Measurements from ENCODE around the gene MYO1F. TPM values are rescaled to one million over a fixed set of nuclear protein-coding genes. Genes with fewer than 3 reads are reported as not detected.
A peak's percentile ranks its signal among the peaks of the same experiment; 100 is the strongest.

Gene MYO1F
- total RNA-seq, 1 donor from 2014 or later: 60.9 TPM

DNA sequence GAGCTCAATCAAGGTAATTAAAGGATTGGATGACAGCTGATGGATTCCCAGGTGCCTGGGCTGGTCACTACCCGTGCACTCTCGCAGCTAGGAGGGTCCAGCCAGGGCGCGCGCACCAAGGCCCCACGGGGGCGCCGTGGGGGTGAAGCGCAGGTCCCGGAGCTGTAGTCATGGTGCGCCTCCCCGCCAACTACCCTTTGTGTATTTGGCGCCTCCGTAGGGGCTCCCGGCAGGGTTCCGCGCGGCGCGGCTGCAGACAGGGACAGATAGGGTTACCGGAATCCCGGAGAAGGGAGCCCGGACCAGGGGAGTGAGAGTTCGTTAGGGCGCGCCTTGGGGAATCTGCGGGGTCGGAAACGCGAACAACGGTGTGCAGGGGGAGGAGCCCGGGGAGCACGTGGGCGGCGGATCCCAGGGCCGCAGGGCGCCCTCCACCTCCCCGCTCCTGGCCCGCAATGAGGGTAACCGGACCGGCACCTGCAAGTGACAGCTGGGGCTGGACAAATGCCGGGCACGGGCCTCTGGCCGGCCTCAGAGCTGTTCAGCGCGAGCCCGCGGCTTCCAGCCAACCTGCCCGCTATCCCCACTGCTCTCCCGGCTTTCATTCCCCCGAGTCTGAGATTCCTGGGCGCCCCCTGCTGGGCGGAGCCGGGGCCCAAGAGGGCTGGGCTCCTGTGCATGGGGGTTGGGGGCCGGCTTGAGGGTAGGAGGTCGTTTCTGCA lies 71.4 kb downstream of the MYO1F start:
- ATAC-seq: peak; percentile 83
- intact Hi-C loops (cut with DNase I): loop anchor here (10.0 kb wide), 1 partner anchor 151 kb away; no protein-coding TSS in a partner anchor
- peak; percentile 90 for DNase-seq (ENCODE audit: low spot score)

DNA sequence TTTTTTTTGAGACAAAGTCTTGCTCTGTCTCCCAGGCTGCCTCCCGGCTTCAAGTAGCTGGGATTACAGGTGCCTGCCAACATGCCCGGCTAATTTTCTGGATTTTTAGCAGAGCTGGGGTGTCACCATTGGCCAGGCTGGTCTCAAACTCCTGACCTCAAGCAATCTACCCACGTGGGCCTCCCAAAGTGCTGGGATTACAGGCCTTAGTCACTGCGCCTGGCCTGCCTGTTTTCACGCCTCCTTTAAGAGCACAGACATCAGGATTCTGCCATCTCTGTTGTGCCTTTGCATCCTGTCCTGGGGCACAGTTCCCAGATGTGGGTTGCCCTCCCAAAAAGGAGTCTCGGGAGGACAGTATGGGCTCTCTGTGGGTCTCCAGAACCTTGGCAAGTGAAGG lies 72.3 kb downstream of the MYO1F start:
- intact Hi-C loops (cut with DNase I): loop anchor here (10.0 kb wide), 1 partner anchor 150 kb away; no protein-coding TSS in a partner anchor
- ATAC-seq (no peak), DNase-seq (ENCODE audit: low spot score) (no peak)

GRCh38 chr19:8504171-8504570 lies 73.1 kb downstream of the MYO1F start:
- DNase-seq (ENCODE audit: low spot score): no peak
- intact Hi-C loops (cut with DNase I): loop anchor here (10.0 kb wide), 1 partner anchor 149 kb away; no protein-coding TSS in a partner anchor
- ATAC-seq: no peak

DNA sequence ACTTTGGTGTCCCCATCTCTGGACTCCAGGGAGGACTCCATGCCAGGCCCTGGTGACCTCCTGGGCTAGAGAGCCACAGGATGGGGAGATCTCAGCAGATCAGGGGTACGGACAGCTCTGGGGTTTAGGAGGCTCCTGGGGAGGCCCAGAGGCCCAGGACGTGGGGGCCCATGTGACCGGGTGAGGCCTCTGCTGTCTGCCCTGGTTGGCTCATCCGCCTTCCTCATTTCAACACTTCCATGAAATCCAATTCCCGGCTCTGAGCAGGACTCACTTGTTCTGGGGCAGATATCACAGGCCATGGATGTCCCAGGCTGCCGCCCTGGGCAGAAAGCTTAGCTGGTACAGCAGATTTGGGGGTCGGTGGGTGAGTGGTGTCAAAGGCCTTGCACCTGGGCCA lies 73.7 kb downstream of the MYO1F start:
- intact Hi-C loops (cut with DNase I): loop anchor here (10.0 kb wide), 1 partner anchor 149 kb away; no protein-coding TSS in a partner anchor
- no peak for ATAC-seq
- no peak for DNase-seq (ENCODE audit: low spot score)

- DNase-seq (ENCODE audit: low spot score) (no peak), ATAC-seq (no peak)
- intact Hi-C loops (cut with DNase I): loop anchor here (10.0 kb wide), 1 partner anchor 147 kb away; no protein-coding TSS in a partner anchor
These were observed 75.3 kb downstream of the MYO1F start for GRCh38 chr19:8501981-8502380.

DNA sequence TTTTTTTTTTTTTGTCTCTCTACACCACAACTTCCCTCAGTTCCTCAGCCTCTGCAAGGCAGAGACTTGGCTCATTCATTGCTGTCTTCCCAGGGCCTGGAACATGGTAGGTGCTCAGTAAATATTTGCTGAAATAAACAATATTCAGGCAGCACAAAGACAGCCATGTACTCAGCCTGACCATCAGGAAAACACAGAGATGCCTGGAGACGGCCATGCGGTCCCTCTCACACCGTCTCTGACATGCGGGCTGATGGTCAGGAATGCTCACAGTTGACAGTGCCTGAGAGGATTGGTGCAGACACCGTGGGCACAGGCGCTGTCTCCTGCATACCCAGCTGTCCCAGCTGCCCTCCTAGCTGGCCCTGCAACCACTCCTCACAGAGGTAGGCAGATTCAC lies 75.7 kb downstream of the MYO1F start:
- intact Hi-C loops (cut with DNase I): loop anchor here (10.0 kb wide), 1 partner anchor 147 kb away; no protein-coding TSS in a partner anchor
- DNase-seq (ENCODE audit: low spot score): no peak
- no peak for ATAC-seq

- intact Hi-C loops (cut with DNase I): loop anchor here (10.0 kb wide), 1 partner anchor 145 kb away; no protein-coding TSS in a partner anchor
- DNase-seq (ENCODE audit: low spot score) (no peak), ATAC-seq (peak; percentile 22)
These were observed 77.1 kb downstream of the MYO1F start for GRCh38 chr19:8500158-8500557.

GRCh38 chr19:8499048-8499833 lies 78.0 kb downstream of the MYO1F start:
- ATAC-seq (no peak), DNase-seq (ENCODE audit: low spot score) (no peak)
- intact Hi-C loops (cut with DNase I): no loop called here

DNA sequence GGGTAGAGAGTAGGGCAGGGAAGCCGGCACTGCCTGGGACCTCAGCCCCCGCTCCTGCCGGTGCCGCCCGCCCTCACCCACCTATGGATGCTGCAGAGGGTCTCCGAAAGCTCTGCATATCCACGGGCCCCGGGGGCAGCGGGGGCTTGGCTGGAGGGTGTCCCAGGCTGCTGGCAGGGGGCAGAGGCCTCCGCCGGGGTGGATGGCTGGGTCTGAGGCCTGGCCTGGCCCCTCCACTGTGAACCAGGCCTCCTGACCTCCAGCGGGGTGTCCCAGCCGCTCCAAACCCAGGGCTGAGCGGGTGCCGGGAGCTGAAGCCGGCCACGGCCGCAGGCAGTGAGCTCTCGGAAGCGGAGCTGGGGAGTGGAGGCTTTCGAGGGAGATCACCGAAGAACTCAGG lies 78.9 kb downstream of the MYO1F start:
- DNase-seq (ENCODE audit: low spot score) (no peak), ATAC-seq (no peak)
- intact Hi-C loops (cut with DNase I): no loop called here

GRCh38 chr19:8494158-8494557 lies 83.1 kb downstream of the MYO1F start:
- intact Hi-C loops (cut with DNase I): no loop called here
- ATAC-seq (peak; percentile 21), DNase-seq (ENCODE audit: low spot score) (no peak)

GRCh38 chr19:8491574-8491973 lies 85.7 kb downstream of the MYO1F start:
- intact Hi-C loops (cut with DNase I): no loop called here
- ATAC-seq (no peak), DNase-seq (ENCODE audit: low spot score) (no peak)

- ATAC-seq (no peak), DNase-seq (ENCODE audit: low spot score) (no peak)
- intact Hi-C loops (cut with DNase I): no loop called here
These were observed 86.4 kb downstream of the MYO1F start for GRCh38 chr19:8490873-8491272.

- intact Hi-C loops (cut with DNase I): no loop called here
- ATAC-seq (no peak), DNase-seq (ENCODE audit: low spot score) (no peak)
These were observed 86.9 kb downstream of the MYO1F start for GRCh38 chr19:8490395-8490760.

DNA sequence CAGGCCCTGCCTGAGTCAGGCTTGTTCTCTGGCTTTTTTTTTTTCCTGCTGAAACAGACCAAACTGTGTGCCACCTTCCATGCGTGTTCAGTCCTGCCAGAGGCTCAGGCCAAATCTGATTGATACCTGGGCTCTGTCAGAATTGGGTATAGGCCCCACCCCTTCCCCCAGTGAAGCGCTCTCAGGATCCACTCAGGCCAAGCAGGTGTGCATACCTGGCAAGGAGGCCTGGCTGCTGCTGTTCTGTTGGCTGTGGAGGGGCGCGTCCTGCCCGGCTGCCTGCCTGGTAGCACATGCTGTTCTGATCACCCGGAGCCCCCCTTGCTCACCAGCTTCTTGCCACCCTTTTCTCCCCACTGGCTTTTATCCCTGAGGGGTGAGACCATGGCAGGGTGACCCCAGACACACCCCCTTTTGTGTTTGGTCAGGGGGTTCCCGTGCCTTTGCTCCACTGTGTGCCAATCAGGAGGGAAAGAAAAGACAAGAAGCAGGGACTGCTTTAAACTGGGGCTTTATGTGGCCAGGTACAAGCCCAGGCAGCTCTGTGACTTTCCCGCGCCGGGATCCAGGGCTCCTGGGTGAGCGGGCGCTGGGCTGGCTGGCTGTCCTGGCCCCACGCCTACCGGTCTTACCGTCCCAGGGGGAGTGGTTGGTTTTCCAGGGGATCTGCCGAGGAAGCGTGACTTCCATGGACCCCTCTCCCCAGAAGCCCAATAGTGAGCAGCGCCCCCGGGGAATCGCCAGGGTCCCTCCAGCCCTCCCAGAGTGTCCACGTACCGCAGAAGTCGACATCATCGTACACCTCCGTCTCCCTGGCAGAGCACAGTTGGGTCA lies 87.5 kb downstream of the MYO1F start:
- ATAC-seq (no peak), DNase-seq (ENCODE audit: low spot score) (no peak)
- intact Hi-C loops (cut with DNase I): no loop called here

- intact Hi-C loops (cut with DNase I): no loop called here
- DNase-seq (ENCODE audit: low spot score) (no peak), ATAC-seq (no peak)
These were observed 88.9 kb downstream of the MYO1F start for GRCh38 chr19:8488365-8488764.

DNA sequence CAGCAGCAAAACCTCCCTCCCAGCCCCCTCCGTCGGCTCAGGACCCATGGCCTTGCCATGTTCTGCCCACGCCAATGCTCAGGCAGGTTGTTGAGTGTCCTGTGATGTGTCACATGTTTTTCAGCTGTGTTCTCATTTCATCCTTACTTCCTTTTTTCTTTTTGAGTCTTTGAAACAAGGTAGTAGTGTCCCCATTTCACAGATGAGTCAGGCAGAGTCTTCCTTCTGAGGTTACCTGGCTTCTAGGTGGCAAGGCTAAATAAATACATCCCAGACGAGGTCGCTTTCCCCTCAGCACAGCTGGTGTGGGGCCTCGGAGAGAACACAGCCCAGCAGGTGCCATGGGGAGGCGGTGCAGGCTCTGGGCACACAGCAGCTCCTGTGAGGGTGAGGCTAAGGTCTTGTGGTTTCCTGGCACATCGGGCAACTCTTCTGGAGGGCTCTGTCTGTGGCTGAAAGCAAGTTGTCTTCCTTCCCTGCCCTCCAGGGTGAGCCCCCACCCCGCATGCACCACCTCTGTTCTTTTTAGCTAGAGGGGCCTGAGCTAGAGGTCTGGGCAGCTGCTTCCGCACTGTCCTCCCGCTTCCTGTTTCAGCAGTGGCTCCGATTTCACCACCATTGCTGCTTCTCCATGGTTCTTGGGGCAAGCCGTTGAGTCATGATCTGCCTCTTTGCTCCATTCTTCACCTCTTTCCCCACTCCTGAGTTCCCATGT lies 89.9 kb downstream of the MYO1F start:
- ATAC-seq: peak; percentile 63
- DNase-seq (ENCODE audit: low spot score): no peak
- intact Hi-C loops (cut with DNase I): no loop called here

DNA sequence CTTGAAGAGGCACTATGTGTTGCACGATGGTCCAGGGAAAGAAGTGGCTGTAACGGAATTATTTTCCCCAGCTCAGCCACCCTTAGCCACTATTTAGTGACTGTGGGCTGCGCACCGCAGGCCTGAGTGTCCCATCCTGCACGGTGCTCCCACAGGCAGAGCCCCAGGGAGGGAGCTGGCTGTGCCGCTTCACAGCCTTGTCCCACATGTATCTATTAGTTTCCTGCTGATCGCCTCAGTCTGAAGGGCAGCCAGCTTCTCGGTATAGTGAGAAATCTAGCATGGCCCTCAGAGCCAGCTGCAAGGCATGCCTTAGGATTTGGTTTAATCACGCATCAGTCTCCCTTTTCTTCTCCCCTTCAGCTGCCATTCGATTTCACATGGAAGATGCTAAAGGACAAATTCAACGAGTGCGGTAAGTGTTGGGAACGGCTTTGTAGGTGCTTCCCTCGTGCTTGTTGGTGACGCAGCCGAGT lies 90.5 kb downstream of the MYO1F start:
- DNase-seq (ENCODE audit: low spot score): no peak
- ATAC-seq: no peak
- intact Hi-C loops (cut with DNase I): no loop called here

DNA sequence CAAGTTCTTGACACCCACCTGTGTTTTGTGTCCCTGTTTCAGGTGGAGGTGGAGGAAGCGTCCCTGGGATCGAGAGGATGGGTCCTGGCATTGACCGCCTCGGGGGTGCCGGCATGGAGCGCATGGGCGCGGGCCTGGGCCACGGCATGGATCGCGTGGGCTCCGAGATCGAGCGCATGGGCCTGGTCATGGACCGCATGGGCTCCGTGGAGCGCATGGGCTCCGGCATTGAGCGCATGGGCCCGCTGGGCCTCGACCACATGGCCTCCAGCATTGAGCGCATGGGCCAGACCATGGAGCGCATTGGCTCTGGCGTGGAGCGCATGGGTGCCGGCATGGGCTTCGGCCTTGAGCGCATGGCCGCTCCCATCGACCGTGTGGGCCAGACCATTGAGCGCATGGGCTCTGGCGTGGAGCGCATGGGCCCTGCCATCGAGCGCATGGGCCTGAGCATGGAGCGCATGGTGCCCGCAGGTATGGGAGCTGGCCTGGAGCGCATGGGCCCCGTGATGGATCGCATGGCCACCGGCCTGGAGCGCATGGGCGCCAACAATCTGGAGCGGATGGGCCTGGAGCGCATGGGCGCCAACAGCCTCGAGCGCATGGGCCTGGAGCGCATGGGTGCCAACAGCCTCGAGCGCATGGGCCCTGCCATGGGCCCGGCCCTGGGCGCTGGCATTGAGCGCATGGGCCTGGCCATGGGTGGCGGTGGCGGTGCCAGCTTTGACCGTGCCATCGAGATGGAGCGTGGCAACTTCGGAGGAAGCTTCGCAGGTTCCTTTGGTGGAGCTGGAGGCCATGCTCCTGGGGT lies 91.5 kb downstream of the MYO1F start:
- DNase-seq (ENCODE audit: low spot score) (no peak), ATAC-seq (no peak)
- intact Hi-C loops (cut with DNase I): no loop called here

All from sciatic nerve (tissue), 2 donors.